Activated CD4-positive, alpha-beta T cell treated with anti-CD3 and anti-CD28 coated beads, Interleukin-2, Interleukin-6, amounts not matched to agents 100 ng/mL and 50 ng/mL, durations not matched to agents 16 hours and 8 hours (primary cell): Measurements from ENCODE around the gene BAZ1A.
A peak's percentile ranks its signal among the peaks of the same experiment; 100 is the strongest.
"Not testable (repeated sequence)": the region's sequence is repeated elsewhere in the genome, so short reads cannot be mapped to it uniquely, and the experiment has no call there.

ENCODE experiments used
- DNase-seq: peaks from one replicate; pipeline ENCODE4 v3.0.0-alpha.2; 2020

Gene BAZ1A

DNA sequence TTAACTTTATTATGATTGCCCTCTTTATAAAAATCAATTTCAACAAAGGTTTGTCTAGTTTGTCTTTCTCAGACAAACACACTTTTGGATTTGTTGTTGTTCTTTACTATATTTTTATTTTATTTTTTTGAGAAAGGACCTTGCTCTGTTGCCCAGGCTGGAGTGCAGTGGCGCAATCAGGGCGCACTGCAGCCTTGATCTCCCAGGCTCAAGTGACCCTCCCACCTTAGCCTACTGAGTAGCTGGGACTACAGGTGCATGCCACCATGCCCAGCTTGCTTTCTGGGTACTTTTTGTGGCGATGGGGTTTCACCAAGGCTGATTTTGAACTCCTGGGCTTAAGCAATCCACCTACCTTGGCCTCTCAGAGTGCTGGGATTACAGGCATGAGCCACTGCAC, 96.4 kb downstream of the BAZ1A start:
- no peak for DNase-seq

DNA sequence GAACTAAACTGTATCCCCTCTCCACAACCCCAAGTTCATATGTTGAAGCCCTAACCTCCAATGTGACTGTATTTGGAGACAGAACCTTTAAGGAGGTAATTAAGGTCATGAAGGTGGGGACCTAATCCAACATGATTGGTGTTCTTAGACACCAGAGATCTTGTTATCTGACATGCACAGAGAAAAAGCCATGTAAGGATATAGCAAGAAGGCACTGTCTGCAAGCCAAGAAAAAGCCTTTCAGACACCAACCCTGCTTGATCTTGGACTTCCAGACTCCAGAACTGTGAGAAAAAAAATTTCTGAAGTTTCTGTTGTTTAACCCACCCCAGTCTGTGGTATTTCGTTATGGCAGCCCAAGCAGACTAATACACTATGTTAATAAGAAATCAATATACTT, 98.5 kb downstream of the BAZ1A start:
- DNase-seq: no peak

DNA sequence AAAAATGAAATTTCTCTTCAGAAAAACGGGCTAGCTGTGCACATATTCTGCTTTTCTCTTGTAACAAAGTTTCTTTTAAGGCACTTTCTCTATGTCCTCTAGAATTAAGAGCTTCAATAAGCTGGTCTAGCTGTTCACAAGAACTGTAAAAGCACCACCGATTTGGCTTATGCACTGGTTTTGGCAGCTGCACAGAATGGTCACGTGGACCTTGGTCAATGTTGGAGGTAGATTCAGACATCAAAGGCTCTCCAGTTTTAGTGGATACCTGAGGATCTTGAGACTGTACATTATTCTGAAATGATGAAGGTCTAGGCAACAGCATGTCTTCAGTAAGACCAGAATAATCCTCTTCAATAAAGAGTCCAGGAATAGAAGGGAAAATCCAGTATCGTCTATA, 99.2 kb downstream of the BAZ1A start:
- DNase-seq: no peak

DNA sequence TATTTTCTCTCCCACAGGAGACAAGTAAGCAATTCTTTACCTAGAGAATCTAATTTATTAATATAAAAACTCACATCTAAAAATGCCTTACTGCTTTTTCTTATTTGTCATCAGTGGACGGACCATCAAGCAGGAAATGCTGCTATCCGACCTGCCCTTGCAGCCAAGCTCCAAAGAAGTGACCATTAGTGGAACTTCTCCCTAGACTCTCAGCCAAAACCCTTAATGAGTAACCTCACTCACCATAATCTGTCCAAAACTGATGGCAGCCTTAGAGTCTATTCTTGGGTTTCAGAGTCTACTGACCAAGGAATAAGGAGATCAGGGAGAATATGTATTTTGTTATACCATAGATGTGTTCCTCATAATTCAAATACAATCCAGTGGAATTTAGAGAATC, 99.8 kb downstream of the BAZ1A start:
- DNase-seq: no peak

DNA sequence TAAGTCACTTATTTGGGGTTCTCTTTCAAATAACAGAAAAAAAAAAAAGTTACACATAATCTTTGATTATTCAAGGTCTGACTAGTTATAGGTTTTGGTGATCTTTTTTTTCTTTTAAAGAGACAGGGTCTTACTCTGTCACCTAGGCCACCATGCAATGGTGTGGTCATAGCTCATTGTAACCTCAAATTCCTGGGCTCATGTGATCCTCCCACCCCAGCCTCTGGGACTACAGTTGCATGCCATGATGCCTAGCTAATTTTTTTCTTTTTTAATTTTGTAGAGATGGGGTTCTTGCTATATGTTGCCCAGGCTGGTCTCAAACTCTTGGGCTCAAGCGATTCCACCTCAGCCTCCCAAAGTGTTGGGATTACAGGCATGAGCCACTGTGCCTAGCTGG, 104.3 kb downstream of the BAZ1A start:
- no peak for DNase-seq

DNA sequence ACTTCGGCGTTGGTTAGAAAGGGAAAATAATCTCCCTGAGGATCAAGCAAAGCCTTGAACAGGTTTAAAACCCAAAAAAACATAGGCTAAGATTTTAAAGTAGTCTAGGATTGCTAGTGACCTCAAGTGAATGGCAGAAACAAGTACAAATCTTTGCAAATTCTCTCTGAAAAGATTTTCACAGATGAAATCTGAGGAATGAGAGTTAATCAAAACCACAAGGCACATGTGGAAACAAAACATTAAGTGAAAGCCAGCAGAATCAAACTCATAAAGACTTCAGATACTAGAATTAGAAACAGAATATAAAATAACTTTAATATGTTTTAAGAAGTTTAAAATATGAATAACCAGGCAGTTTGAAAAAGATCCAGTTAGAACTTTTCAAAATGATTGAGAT, 108.6 kb downstream of the BAZ1A start:
- DNase-seq: no peak

DNA sequence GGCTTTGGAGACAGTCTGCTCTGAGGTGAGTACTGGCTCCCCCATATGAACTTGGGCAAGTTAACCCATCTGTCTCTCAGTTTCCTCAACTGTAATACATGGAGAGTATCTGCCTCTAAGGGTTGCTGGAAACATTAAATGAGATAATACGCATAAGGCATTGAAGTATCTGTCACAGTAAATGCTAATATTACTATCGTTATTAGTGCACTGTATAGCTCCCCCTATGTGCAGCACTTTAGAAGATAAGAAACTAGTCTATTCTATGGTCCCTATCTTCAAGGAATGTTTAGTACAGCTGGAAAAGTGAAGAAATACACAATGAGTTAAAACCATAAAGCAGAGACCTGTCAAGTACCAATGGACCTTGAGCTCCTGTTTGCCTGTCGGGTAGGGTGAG, 109.1 kb downstream of the BAZ1A start:
- DNase-seq: no peak

DNA sequence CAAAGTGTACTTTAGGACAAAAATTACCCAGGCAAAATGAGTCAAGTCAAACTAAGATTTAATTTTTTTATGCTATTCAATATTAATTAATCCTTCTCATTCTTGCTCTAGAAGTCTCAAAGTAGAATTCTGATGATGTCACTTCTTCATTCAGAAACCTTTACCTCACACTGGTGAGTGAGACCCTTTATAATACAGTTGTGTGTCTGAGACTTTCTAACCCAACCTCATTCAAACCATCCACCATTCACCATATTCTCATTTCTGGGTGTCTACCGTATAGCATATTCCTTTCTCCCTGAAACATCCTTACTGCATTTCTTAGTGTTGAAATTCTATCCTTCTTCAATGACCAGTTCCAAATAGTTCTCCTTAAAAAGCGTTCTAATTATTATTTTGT, 119.9 kb downstream of the BAZ1A start:
- DNase-seq: no peak

DNA sequence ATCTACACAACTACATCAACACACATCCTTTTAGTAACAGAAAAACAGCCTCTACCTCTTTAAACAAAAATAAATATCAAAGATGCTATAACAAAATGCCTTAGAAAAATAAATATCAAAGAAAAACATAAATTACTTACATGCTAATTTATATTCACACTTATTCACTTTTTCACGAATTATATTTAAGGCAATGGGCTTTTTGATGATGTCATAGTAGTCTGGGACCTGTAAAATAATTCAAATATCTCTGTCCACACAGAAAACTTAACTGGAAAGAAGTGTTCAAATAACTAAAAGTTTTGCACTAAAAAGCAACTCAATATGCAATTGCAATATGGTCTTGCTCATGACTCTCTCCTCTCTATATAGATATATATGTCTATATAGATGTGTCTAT, 120.5 kb downstream of the BAZ1A start:
- DNase-seq: no peak

DNA sequence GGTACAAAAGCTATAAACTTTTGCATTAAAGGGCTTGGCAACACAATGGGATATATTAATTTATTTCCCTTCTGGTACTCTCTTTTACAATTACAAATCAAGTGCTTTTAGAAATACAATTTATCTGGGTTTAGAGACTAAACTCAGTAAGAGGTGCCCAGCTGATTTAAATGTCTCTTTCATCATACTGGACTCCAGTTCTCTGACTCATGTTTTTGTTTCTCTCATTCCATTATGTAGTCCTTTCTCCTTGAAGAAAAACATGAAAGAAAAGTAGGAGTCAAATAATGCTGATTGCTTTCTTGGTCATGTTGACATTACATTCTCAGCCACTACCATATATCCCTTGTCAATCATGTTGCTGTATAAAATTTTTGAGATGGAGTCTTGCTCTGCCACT, 124.5 kb downstream of the BAZ1A start:
- DNase-seq: no peak

DNA sequence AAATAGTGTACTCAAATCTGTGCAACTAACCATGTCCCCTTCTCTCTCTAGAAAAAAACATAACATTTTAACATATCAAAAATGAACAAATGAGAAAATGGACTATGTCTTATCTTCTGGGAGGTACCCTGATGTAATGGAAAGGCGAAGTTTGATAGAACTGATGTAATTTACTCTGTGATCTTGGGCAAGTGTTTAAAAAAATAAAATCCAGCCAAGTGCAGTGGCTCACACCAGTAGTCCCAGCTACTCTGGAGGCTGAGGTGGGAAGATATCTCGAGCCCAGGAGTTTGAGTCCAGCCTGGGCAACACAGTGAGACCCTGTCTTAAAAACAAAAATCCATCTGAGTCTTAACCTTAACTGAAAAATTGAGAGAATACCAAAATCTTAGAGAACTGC, 124.9 kb downstream of the BAZ1A start:
- no peak for DNase-seq

DNA sequence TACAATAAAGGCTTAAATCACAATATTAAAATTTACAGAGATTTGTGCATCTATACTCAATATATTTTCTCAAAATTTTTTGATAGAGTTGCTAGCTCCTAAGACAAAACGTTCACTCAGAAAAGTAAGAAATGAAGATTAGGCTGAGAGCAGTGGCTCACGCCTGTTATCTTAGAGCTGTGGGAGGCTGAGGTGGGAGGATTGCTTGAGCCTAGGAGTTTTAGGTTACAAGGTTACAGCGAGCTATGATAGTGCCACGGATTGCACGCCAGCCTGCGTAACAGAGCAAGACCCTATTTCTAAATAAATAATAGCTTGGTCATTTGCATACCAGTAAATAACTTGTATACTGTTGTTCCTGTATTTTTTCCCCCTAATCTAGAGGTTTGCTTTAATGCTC, 125.8 kb downstream of the BAZ1A start:
- DNase-seq: no peak

DNA sequence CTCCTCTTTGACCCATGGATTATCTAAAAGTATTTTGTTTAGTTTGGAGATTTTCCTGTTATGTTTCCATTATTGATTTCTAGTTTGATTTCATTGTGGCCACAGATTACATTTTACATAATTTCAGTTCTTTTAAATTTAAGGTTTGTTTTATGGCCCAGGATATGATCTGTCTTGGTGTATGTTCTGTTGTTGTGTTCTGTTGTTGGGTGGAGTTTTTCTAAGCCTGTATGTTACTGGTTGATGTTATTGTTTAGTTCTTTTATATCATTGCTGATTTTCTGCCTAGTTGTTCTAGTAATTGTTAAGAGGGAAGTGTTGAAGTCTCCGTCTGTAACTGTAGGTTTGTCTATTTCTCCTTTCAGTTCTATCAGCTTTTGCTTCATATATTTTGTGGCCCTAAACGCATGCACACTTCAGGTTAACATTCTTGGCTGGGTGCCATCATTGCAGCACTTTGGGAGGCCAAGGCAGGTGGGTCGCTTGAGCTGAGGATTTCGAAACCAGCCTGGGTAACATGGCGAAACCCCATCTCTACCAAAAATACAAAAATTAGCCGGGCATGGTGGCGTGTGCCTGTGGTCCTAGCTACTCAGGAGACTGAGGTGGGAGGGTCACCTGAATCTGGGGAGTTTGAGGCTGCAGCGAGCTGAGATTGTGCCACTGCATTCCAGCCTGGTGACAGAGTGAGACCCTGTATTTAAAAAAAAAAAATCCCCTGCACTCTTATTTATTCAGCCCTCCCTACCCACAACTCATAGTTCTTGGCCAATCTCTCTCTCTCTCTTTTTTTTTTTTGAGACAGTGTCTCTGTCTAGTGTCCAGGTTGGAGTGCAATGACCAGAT, 132.7 kb downstream of the BAZ1A start:
- DNase-seq: no peak

DNA sequence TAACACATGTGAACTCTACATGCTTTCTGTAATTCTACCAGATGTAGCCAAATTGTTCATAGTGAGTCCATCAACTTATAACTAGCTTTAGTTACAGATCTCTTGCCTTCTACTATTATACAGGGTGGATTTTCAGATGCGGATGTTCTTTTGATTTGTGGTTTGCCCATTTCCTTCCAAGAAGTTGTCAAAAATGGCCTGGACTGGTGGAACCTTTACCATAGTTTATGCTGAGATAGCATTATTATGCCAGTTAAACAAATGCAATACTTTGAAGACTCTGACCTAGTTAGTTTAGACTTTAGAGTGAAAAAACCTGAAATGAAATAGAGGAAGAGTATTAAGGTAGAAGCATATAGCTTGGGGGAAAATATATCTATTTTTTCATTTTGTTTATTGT, 133.3 kb downstream of the BAZ1A start:
- DNase-seq: no peak

DNA sequence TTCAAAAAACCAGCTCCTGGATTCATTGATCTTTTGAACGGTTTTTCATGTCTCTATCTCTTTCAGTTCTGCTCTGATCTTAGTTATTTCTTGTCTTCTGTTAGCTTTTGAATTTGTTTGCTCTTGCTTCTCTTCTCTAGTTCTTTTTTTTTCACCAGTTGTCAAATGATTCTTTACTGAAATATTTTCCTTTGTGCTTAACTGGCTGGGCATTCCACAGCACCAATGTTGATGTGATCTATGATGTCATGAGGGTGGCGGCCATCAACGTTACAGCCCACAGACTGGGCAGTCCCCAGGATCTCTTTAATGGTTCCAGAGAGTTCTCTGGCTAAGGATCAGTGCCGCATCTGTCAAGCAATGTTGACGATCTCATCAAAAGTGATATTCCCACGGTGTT, 135.0 kb downstream of the BAZ1A start:
- not testable (repeated sequence) for DNase-seq

DNA sequence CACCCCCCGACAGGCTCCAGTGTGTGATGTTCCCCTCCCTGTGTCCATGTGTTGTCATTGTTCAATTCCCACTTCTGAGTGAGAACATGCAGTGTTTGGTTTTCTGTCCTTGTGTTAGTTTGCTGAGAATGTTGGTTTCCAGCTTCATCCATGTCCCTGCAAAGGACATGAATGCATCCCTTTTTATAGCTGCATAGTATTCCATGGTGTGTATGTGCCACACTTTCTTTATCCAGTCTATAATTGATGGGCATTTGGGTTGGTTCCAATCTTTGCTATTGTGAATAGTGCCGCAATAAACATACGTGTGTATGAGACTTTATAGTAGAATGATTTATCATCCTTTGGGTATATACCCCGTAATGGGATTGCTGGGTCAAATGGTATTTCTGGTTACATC, 138.1 kb downstream of the BAZ1A start:
- DNase-seq: not testable (repeated sequence)

DNA sequence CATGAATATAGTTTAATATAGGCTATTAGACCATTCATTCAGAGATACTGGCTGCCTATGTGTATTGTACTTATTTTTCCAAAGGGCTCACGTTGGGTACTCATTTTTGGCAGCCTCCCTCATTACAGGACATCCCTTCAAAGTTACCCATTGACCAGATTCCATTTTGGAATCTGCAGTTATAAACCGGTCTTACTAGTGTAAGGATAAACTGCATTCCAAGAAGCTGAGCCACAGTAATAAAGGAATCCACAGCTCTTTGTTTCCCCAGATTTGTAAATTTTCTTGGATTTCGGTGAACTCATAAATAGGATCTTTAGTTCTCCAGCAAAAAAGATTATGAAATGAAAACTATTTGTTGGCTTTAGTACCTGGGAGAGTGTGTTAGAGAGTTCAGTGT, 141.9 kb downstream of the BAZ1A start:
- DNase-seq: no peak

DNA sequence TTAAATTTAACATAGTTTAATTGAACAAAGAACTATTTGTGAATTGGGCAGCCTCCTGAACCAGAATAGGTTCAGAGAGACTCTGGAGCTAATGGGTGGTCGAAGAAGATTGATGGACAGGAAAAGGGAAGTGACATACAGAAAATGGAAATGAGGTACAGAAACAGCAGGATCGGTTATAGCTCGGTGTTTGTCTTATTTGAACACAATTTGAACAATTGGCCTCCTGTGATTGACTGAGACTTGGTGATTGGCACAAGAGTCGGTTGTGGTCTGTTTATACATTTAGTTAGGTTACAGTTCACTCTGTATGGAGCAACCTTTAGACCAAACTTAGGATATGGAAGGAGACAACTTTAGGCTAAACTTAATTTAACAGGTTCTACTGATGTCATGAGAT, 142.4 kb downstream of the BAZ1A start:
- DNase-seq: no peak

DNA sequence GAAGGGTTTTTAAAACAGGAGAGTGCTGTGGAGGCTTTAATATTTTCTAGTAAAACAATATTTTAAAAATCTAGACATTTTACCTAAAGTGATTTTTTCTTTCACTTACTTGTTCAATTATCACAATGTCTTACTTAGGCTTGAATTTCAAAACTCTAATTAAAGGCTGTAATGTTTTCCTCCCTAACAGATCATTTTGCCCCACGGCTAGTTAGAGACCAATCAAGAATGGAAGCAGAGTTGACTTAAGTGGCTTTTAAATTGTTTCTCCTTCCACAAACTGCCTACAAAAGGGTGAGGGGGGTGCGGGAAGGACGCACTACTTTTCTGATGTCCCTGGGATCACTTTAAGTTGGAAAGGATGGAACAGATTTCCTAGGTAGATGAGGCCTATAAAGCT, 151.3 kb downstream of the BAZ1A start:
- no peak for DNase-seq

DNA sequence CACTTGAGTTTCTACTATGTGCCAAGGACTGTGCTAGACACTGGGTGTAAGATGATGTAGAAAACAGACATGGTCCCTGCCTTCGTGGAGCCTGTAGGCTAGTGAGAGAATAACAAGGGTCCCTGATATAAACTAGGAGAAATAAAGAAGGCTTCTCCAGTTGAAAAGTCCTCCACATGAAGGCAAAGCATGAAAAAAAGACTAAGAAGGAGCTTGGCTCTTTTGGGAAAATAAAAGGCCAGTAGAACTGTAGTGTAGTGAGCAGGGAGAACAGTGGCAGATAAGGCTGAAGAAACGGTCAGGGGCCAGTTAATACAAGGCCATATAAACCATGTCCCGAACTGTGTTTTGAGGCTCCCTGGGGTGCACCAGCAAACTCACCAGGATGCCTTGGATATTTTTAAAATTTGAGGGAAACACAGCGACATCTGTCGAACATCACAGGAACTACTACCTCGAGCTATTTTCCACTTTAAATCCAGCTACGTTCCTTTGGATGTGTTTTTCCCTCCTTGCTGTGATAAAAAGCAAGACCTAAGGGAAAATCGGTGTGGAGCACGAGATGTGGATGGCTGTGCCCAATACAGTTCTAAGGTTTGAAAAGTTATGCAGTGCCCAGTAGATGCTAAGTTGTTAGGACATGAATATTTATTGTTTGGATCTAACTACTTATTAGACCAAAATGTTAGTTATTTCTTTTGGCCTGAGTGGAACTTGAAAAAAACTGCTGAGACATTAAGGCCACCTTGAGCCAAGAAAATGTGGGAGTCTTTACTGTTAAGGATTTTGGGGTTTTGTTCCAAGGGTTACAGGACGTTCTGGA, 152.2 kb downstream of the BAZ1A start:
- peak; percentile 46 for DNase-seq

DNA sequence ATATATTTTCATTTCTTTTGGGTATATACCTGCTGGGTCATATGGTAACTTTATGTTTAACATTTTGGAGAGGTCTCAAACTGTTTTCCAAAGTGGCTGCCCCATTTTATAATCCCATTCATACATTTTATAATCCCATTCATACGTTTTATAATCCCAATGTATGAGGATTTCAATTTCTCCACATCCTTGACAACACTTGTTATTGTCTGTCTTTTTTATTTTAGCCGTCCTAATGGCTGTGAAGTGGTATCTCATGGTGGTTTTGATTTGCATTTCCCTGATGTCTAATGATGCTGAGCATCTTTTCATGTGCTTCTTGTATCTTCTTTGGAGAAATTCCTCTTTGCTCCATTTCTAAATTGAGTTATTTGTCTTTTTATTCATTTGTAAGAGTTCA, 154.0 kb downstream of the BAZ1A start:
- DNase-seq: no peak

DNA sequence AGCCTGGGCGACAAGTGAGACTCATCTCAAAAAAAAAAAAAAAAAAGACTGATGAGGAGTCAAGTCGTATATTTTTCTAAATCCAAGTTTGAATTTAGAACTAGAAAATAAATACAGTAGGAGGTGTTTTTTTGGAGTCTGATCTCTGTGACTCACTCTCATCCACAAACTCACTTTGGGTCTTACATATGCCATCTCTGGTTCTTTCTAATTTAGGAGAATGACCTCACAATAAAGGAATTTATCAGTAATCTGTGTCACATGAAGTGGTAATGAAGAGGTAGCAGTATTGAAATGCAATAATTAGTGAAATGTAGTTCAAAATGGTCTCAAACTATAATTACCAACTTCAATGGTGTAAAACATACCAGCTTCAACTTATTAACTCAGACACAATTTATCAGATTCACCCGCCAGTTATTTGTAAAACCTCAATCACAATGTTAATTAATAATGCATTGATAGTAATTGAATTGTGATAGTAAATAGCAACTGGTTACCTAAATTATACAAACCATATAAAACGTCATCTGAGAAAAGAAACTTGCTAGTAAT, 156.3 kb downstream of the BAZ1A start:
- no peak for DNase-seq

DNA sequence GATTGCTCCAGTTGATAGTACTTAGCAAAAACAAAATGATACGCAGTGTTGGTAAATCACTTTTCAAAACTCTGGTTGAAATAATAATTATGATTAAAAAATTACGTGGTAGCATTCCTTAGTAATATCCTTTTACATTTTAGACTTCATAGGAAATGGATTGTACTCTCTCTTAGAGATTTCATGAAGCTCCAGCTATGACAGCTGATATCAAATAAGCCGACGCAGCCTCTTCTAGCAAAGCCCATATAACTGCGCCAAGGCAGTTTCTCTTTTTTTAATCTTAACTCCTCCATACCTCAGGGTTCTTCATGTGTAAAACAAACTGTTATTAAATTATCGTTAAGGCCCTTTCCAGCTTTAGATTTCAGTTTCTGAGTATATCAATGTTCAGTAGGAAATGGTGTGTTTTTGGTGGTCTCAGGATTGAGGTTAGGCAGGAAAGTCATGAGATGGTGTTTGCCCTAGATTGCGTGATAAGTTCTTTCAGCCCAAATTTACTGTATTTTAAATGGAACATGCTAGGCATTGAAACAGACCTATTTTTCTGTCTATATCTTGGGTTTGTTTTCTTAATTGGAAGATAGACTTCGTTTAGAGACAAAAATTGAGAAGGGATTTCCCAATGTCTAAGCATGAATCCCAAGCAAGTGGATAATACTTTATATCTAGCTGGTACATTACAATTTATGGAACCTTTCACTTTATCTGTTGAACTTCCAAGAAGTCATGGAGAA, 159.9 kb downstream of the BAZ1A start:
- no peak for DNase-seq
